Panc1 (cell line): ENCODE data around the gene TFF3.

Experiments used
- CTCF ChIP-seq: fragments of 450-650 bp; IDR thresholded peaks from 2 replicates; pipeline ENCODE4 v1.5.1; 2017; ENCODE audit warnings: mild to moderate bottlenecking
- POLR2AphosphoS5 ChIP-seq: IDR thresholded peaks from 2 replicates; pipeline ENCODE4 v1.6.1; 2012; ENCODE audit warnings: mild to moderate bottlenecking, low read depth, low read length, moderate library complexity

DNA sequence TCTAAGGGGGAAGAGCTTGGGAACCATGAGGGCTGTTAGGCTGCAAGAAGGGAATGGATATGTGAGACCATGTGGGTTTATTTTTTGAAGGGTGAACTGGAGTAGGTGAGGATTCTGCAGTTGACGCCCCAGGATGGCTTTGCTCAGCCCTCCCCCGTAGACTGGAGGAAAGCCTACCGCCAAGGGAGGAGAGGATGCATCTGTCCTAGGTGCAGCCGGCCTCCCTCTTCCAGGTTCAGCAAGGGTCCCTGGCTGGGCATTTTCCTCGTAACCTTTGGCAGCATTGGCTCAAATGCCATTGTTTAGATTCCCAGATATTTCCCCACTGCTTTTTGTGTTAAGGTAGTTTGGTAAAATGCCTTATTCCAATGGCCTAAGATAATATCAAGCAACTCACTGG lies 16.6 kb downstream of the TFF3 start:
- TF ChIP-seq CTCF = no peak
- no peak for TF ChIP-seq POLR2AphosphoS5
